Eye (tissue), 1 donor: Measurements from ENCODE around the gene FAM221B.

Experiments used
- DNase-seq: peaks from one replicate; pipeline ENCODE4 v3.0.0-alpha.2; 2015

The FAM221B gene

DNA sequence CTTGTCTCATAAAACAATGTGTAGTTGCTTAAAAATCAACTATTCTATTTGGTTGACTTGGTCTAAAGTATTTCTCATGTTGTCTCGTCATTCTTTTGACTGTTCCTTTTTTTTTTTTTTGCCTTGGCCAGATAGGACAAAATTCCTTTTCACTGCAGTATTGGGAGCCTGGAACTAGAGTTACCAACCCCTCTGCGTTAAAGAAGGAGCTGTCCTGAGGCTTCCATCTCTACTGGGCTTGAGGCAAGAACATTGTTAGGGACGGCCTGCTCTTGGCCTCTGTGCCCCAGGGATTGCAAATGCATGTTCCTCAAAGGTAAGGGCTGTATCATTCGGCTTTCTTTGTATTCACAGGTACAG is 38.5 kb downstream of the FAM221B start:
- no peak for DNase-seq

- DNase-seq: no peak
Observed at GRCh38 chr9:35789541-35789940, 39.0 kb downstream of the FAM221B start.

GRCh38 chr9:35783418-35783817 is 45.1 kb downstream of the FAM221B start:
- no peak for DNase-seq

DNA sequence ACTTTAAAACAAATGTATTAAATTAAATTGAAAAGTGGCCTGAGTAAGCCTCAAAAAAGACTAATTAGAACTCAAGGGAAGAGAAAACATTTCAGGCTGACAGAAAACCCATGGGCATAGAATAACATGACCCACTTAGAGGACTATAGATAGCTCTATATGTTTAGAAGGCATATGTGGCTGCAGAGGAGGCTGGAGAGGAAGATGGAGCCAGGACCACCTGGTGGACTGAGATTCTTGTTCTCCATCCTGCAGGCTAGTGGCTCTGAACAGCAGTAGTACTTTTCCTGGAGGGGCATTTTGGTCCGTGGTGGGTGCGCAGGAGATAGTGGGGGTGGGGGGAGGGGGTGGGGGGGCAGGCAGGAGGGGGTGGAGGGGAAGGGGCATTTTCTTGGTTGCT is 47.5 kb downstream of the FAM221B start:
- no peak for DNase-seq

GRCh38 chr9:35778496-35778895 is 50.0 kb downstream of the FAM221B start:
- DNase-seq: no peak

- DNase-seq: no peak
Observed at GRCh38 chr9:35776018-35776417, 52.5 kb downstream of the FAM221B start.

GRCh38 chr9:35774907-35775635 is 53.5 kb downstream of the FAM221B start:
- no peak for DNase-seq

DNA sequence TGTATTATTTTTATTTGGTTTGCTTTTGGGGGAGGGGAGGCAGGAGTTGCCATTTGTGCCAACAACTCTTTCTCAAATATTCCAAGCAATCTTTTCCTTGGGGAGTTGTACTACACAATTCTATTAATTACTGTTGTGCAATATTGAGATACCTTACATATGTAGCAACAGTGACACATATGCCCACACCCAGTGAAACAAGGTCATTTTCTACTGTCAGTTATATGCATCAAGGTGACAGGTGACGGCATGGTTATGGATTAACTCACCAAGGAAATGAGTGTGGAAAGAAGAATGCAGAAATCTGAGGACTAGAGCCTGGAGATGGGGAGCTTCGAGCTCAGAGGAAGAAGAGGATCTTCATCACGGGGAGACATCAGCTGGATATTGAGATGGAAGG is 56.6 kb downstream of the FAM221B start:
- DNase-seq: no peak

DNA sequence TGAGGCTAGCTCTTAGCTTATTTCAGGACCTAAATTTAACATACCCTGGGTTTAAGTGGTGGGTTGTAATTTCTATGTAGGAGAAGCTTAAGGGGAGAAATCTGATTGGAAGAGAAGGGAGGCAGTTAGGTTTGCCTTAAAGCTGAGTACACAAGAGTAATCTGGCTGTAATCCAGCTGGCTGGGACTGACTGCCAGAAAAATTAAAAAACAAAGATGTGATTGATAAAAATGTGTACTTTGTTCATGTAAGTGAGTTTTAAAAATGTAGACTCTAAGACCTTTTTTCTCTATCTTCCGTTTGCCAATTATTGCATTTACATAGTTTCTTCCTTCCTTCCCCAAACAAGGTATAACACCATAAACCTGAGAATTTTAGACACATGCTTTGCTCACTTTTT is 57.0 kb downstream of the FAM221B start:
- peak; percentile 62 for DNase-seq

- no peak for DNase-seq
Observed at GRCh38 chr9:35771075-35771433, 57.5 kb downstream of the FAM221B start.

DNA sequence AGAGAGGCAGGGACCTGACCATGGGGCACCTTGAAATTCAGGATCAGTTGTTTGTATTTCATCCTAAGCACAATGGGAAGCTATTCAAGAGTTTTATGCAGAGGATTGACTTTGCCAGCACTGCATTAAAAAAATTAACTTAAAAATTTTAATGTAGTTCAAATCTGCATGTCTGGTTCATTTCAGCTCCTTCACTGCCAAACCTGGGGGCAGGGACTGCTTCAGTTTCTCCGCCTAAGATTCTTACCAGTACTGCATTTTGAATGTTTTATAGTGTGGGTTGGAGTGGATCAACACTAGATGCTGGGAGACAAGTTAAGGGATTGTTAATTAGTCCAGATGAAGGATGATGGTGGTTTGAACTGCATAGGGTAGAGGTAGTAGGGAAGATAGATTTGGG is 58.8 kb downstream of the FAM221B start:
- DNase-seq: no peak

GRCh38 chr9:35767458-35767857 is 61.1 kb downstream of the FAM221B start:
- DNase-seq: no peak

DNA sequence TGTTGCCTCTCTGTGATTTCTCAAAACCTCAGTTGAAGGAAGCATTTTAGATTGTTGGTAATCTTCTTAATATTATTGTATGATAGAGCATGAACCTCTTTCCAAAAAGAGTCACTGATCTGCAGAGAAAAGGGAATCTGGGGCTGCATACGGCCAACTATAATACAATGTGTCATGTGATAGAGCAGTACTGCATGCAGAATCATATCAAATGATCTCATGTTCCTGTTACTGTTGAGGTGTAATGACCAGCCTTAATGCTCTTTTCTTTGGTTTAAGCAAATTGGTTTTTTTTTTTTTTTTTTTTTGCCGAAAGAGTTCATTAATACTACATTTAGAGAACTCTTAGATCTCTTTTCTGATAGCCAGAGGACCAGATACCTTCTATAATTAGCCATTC is 61.5 kb downstream of the FAM221B start:
- DNase-seq: no peak
